ENCODE measurements around the gene SLC4A4.

Gene SLC4A4

GRCh38 chr4:71417150-71417549, 78.3 kb downstream of the SLC4A4 start:
- no peak for DNase-seq

DNA sequence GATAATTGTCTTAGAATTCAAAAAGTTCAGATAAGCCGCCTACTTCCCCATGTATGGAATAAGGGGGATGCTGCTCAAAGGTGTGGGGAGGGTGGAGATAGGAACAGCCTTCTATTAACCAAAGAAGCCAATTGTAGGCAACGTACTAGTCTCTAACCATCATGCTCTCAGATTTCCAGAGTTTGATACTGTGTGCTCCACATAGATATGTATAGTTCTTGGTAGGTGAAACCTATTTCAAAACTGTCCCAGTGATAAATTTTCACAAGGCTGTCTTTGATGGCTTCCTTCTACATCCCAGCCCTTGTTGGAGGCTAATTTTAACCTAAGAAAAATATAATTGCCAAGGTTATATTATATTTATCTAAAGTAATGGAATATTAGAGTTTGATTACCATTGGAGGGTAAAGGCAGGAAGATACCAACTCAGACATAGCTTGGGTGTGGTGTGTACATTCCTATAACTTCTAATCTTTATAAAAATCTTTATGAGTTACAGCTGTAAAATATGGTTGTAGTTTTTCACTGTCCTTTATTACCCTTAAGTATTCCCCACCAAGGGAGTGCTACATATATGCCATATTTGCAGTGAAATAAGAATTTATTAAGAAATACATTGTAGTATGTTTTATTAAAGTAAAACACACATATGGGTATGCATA, 87.7 kb downstream of the SLC4A4 start:
- DNase-seq, result no peak

DNA sequence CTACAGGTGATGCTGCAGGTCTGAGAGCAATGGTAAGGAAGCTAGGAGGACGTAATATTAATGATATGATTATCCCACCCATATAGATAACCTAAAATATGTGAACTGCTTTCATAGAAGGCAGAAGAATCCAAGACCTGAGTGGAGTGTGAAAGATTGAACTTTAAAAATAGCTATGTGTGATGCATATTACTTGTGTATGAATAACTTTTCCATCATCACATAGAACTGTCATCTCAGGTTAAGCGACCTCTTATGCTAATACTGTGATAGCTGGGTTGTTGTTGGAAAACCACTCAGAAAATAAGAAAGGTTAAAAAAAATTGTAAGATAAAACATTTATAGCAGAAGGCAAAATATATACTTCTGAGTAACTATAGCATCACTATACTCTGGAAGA, 90.3 kb downstream of the SLC4A4 start:
- DNase-seq, result no peak

GRCh38 chr4:71429962-71430361, 91.1 kb downstream of the SLC4A4 start:
- no peak for DNase-seq

DNA sequence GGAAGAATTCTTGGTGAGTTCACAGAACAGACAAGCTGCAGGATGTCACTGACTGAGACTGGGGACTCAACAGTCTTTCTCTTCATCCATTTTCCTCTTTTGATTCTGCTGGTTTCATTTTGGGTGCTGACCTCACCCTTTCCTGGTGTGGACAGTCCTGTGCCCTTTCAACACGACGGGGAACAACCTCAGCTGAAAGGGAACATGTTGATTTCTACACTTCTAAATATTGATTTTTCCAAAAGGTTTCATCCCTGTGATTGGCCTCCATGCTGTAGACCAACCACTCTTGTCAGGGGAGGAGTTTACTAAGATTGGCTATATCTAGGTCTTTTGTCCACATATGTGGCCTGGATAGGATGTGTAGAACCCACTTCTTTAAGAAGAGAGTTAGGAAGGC, 91.8 kb downstream of the SLC4A4 start:
- DNase-seq, result no peak

GRCh38 chr4:71440612-71441011, 101.8 kb downstream of the SLC4A4 start:
- no peak for DNase-seq

GRCh38 chr4:71441186-71442169, 102.7 kb downstream of the SLC4A4 start:
- no peak for DNase-seq

GRCh38 chr4:71442336-71442735, 103.5 kb downstream of the SLC4A4 start:
- no peak for DNase-seq

GRCh38 chr4:71444395-71444794, 105.6 kb downstream of the SLC4A4 start:
- no peak for DNase-seq

DNA sequence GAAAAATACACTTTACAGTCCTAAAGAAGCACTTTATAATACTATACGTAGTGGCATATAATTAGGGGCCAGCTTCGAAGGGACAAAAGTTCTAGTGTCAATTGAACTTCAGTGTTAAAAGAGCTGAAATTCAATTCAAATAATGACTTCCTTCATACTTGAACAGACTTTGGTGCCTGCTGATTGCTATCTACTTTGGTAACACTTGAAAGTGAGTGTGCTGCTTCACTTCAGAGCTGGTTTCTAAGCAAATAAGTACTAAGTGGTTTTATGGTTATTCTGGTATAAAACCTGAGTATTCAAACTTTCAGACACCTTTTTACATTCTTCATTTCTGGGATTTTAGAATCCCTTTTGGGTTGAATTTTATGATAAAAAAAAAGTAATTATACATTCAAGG, 107.0 kb downstream of the SLC4A4 start:
- no peak for DNase-seq

DNA sequence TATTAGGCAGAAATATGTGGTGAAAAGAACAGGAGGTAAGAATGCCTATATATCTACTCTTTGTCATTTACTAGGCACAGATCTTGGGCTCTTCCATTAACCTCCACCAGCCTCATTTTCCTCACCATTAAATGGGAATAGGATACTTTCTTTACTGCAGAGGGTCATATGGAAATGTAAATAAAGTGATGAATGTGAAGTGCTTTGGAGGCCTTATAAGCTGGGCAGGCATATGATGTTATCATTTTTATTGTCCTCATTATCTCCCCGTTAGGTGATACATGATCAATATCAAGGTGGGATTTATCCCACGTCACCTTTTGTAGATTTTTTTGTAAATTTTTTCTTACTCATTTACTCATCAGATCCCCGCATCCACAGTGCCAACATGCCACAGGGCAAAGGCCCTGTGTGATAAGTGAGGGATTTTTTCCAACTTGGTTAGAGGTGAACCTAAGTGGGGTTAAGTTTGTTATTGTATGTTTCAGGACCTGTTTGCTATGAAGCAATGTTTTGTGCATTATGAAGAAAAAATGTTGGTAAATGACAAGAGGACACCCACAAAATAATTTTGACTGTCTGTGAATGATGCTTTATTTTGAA, 107.8 kb downstream of the SLC4A4 start:
- no peak for DNase-seq

DNA sequence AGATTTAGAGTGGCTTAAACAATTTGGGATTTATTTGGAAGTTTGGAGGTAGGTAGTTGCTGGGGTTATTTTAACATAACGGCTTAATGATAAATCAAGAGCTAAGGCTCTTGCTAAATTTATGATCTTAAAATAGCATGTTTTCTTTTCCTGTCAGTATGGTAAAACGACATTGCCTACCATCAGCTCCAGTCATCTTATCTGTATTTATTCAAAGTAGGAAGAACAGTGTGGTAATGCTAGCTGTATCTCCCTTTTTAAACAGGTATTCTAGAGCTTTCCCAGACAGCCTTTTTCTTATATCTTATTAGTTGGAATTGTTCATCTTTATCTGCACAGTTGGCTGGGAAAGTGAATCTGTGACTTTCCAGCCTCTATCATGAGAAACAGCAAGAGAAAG, 110.2 kb downstream of the SLC4A4 start:
- no peak for DNase-seq

- DNase-seq, result no peak
Measured at GRCh38 chr4:71449878-71450277, 111.1 kb downstream of the SLC4A4 start.

- no peak for DNase-seq
Measured at GRCh38 chr4:71453531-71453930, 114.7 kb downstream of the SLC4A4 start.

DNA sequence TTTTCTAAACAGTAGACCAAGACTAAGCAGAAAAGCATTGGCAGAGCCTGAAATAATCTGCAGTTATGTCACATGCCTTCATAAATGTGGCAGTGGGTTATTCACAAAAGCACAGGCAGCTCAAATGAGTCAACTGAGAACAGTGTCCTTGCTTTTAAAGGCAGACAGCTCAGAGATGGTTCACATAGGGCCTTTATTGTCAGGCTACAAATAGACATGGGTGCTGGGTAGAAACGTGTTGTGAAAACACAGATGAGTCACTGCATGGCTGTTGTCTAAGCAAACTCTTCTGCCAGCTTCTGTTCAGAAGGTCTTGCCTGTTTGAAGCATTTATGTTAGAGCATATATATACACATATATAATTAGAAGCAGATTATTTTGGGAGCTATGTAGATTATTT, 118.0 kb downstream of the SLC4A4 start:
- no peak for DNase-seq

DNA sequence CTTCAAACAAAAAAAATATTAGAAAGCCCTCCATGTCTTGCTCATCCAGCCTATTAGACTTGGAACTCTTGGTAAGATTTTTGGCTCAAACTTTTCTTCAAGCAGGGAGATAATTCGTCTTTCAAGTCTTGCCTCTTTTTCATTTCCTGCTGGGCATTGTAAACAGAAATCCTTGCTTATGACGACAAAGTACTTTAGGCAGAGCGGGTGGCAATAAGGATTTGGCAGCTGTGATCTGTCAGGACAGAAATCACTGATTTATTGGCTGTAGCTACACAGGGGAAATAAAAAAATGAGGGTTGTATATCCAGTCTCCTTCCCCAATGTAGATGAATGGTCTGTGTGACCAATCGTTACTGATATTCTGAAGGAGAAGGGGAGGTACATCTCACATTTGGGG, 121.6 kb downstream of the SLC4A4 start:
- no peak for DNase-seq

- DNase-seq, result no peak
Measured at GRCh38 chr4:71461422-71461821, 122.6 kb downstream of the SLC4A4 start.

- DNase-seq, result no peak
Measured at GRCh38 chr4:71466775-71467174, 128.0 kb downstream of the SLC4A4 start.

GRCh38 chr4:71468116-71468710, 129.4 kb downstream of the SLC4A4 start:
- DNase-seq, result no peak

- DNase-seq, result no peak
Measured at GRCh38 chr4:71469541-71469940, 130.7 kb downstream of the SLC4A4 start.

DNA sequence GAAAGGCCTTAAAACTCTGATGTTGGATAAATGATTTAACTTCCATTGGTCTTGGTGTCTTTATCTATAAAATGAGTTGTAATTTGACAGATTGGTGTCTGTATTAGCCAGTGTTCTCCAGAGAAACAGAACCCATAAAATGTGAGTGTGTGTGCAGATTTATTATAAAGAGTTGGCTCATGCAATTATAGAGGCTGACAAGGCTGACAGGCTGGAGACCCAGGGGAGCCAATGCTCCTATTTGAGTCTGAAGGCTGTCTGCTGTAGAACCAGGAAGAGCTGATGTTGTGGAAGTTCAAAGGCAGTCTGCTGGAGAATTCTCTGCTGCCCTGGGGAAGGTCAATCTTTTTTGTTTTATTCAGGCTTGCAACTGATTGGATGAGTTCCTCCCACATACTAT, 131.7 kb downstream of the SLC4A4 start:
- DNase-seq, result no peak

GRCh38 chr4:71472946-71473345, 134.1 kb downstream of the SLC4A4 start:
- no peak for DNase-seq

GRCh38 chr4:71473541-71474240, 134.9 kb downstream of the SLC4A4 start:
- DNase-seq, result no peak
